Left ventricle myocardium inferior (tissue), 1 donor: ENCODE results near the gene TTLL11. TPM values are rescaled to one million over a fixed set of nuclear protein-coding genes. Genes with fewer than 3 reads are reported as not detected.

Experiments used
- DNase-seq: peaks from one replicate; pipeline ENCODE4 v3.0.0-alpha.2; 2020
- H3K27ac ChIP-seq: fragments of 200-600 bp; replicated peaks from 2 replicates; pipeline ENCODE4 v1.8.0; 2021
- H3K27me3 ChIP-seq: fragments of 200-600 bp; 2 replicates; pipeline ENCODE4 v1.8.0; 2021; ENCODE audit warnings: low read depth
- H3K36me3 ChIP-seq: fragments of 200-600 bp; 2 replicates; pipeline ENCODE4 v1.8.0; 2021
- H3K4me1 ChIP-seq: fragments of 200-600 bp; 2 replicates; pipeline ENCODE4 v1.8.0; 2021
- H3K4me3 ChIP-seq: fragments of 200-600 bp; 2 replicates; pipeline ENCODE4 v1.8.0; 2021; ENCODE audit warnings: mild to moderate bottlenecking, moderate library complexity
- H3K9me3 ChIP-seq: fragments of 200-600 bp; replicated peaks from 2 replicates; pipeline ENCODE4 v1.8.0; 2021
- intact Hi-C: fragments of 100-400 bp; cut with micrococcal nuclease; formaldehyde crosslinking; loops from one replicate; pipeline ENCODE4 v1.11.0; 2022
- total RNA-seq: library from RNA; stranded (reverse); fragmentation: NEBNext Ultra II Directional; extraction: Animal tissue kit (Norgen Biotek cat#: 25700); gene quantifications from one replicate; pipeline ENCODE4 v1.2.1, GENCODE V29; 2021
- TF ChIP-seq, protein P1 (sequence below): fragments of 200-600 bp; IDR thresholded peaks from 2 replicates; pipeline ENCODE4 v1.8.0; 2021; ENCODE audit warnings: antibody characterized with exemption, mild to moderate bottlenecking, borderline replicate concordance
- donor health status: DM: no; HTN: yes; CAD: no; lungs with severe emphysema.

The TTLL11 gene
- total RNA-seq, 1 donor from 2014 or later, result 7.3 TPM

DNA sequence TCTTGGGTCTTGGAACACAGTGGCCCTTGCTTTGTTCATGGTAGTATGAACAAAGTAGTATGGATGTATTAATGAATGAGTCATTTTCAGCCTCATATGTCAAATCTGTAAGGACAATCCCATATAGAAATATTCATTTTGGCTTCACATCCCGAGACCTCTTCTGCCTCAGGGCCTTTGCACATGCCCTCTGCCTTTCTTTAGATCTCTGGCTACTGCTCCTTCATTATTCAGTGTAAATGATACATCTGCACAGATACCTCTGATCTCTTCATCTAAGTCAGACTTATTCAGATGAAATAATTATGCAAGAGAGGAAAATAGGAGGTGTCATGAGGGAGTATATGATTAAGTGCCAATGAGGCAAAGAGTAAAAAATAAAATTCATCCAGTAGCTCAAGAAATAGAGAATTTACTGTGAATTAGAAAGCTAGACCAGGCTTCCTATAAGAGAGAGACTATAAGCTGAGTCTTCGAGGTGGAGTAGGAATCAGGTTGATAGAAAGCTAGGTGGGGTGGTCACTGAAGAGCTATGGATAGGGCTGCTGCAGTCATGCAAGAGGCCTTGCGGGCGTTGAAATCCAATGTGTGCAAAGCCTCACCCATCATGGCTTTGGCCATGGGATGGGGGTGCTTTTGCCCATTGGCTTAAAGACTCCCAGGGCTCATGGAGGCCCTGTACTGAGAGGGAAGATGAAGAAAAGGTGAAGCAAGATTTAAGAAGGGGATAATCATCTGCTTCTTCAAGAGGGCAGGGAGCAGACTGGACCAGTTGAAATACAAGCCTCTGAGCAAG, 3.7 kb upstream of the TTLL11 start:
- no peak overlapping the region for H3K4me3 ChIP-seq
- TF ChIP-seq, protein P1, sequence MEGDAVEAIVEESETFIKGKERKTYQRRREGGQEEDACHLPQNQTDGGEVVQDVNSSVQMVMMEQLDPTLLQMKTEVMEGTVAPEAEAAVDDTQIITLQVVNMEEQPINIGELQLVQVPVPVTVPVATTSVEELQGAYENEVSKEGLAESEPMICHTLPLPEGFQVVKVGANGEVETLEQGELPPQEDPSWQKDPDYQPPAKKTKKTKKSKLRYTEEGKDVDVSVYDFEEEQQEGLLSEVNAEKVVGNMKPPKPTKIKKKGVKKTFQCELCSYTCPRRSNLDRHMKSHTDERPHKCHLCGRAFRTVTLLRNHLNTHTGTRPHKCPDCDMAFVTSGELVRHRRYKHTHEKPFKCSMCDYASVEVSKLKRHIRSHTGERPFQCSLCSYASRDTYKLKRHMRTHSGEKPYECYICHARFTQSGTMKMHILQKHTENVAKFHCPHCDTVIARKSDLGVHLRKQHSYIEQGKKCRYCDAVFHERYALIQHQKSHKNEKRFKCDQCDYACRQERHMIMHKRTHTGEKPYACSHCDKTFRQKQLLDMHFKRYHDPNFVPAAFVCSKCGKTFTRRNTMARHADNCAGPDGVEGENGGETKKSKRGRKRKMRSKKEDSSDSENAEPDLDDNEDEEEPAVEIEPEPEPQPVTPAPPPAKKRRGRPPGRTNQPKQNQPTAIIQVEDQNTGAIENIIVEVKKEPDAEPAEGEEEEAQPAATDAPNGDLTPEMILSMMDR, result no peak
- H3K27ac ChIP-seq, result no peak overlapping the region
- intact Hi-C loops, result loop anchor here (10.0 kb wide), 2 partner anchors 258 to 358 kb away; no protein-coding TSS in a partner anchor
- H3K36me3 ChIP-seq, result no peaks in the 10 kb centered on the region
- peaks cover 18% of the 10 kb centered on the region for H3K4me1 ChIP-seq
- no peaks in the 10 kb centered on the region for H3K9me3 ChIP-seq
- DNase-seq, result no peak
- H3K27me3 ChIP-seq, result no peaks in the 10 kb centered on the region

DNA sequence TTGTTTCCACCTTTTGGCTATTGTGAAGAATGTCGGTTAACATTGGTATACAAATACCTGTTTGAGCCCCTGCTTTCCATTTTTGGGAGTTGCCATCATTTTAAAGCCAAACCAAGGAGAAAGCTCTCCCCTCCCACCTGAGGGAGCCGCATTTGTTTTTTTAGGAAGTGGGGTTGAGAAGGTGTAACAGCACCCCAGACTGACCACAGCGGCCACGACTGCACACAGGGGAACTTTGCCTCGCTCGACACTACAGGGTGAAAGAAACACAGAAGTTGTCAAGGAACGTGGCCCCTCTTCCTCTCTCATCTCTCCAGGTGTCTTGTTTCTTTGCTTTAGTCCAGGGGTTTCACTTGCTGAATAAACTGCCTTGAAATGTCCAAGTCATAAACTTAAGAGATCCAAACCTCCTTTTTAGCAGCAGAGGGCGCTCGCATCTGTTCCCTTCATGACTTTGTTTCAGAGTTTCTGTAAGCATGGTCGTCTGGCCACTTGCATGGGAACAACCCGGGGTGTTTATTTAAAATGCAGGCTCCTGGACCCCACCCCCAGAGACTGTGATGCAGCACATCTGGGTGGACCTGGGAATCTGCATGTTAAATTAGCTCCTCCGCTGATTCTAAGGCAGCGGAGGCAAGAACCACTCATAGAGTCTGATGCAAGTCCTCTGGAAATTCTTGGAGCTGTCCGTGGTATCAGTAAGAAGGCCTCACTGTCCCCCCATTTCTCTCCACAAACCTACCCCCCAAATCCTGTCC, 2.1 kb upstream of the TTLL11 start:
- TF ChIP-seq, protein P1, result peak; percentile 70
- H3K27ac ChIP-seq, result no peak overlapping the region
- H3K36me3 ChIP-seq, result no peaks in the 10 kb centered on the region
- DNase-seq, result no peak
- H3K4me1 ChIP-seq, result peaks cover 32% of the 10 kb centered on the region
- no peaks in the 10 kb centered on the region for H3K27me3 ChIP-seq
- H3K4me3 ChIP-seq, result no peak overlapping the region
- intact Hi-C loops, result loop anchor here (10.0 kb wide), 2 partner anchors 260 to 360 kb away; no protein-coding TSS in a partner anchor
- H3K9me3 ChIP-seq, result no peaks in the 10 kb centered on the region

DNA sequence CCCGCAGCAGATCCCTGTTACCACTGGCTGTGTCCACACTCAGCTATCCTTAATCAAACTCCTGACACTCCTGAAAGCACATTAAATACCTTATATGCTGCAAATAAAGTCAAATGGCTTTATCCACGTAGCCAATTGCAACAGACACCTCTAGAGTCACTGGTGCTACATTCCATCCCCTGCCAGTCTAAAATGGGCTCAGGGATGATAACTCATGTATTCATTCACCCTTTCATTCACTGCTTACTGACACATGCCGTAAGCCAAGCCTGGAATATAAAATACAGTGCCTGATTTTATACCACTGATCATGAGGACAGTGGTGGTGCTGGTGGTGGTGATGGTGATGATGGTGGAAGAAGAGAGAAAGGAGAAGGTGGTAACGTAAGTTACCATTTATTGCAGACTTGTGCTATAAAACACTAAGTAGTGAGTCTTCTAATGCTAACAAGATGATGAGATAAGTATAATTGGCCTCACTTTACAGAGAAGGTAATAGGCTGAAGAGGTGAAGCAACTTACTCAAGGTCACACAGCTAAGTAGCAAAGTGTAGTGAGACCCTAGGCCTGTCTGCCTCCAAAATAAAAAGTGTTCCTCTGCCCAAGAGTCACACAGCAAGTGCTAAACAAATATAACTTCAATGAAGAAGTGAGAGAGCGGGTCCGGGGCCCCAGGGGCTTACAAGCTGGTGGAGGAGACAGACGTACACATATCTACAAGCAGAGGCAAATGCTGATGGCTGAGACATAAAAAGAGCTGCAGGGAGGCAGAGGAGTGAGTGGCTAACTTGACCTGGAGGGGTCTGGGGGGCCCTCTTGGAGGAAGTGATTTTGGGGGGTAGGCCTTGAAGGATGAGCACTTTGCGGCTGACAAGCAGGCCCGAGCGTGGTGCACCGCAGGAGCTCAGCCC, 1.2 kb downstream of the TTLL11 start:
- TF ChIP-seq, protein P1, result no peak
- no peak for DNase-seq
- peaks cover 60% of the 10 kb centered on the region for H3K4me1 ChIP-seq
- H3K36me3 ChIP-seq, result no peaks in the 10 kb centered on the region
- H3K27ac ChIP-seq, result peak overlapping the region; percentile 86
- intact Hi-C loops, result loop anchor here (10.0 kb wide), 2 partner anchors 263 to 363 kb away; no protein-coding TSS in a partner anchor
- no peaks in the 10 kb centered on the region for H3K27me3 ChIP-seq
- H3K4me3 ChIP-seq, result peak overlapping the region; percentile 83
- no peaks in the 10 kb centered on the region for H3K9me3 ChIP-seq

DNA sequence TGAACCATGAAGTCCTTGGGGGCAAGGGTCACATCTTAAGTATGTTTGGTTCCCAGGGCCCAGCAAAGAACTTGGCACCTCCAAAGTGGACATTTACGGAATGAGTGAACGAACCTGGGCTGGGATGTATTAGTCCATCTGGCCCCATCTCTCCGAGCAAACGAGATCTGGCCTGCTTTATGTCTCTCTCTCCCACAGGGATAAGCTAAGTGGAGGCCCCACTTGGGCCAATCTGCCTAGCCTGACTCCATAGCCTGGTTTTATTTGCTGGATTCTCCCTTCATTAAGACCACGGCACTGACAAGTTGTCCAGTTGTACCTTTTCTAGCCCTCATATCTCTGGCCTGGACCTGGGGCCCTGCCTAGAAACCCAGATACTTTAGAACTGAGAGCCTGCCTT, 2.1 kb downstream of the TTLL11 start:
- H3K4me1 ChIP-seq, result peaks cover 66% of the 10 kb centered on the region
- intact Hi-C loops, result loop anchor here (10.0 kb wide), 2 partner anchors 264 to 364 kb away; no protein-coding TSS in a partner anchor
- no peaks in the 10 kb centered on the region for H3K9me3 ChIP-seq
- no peak overlapping the region for H3K4me3 ChIP-seq
- TF ChIP-seq, protein P1, result no peak
- H3K27me3 ChIP-seq, result no peaks in the 10 kb centered on the region
- DNase-seq, result no peak
- H3K27ac ChIP-seq, result no peak overlapping the region
- no peaks in the 10 kb centered on the region for H3K36me3 ChIP-seq

DNA sequence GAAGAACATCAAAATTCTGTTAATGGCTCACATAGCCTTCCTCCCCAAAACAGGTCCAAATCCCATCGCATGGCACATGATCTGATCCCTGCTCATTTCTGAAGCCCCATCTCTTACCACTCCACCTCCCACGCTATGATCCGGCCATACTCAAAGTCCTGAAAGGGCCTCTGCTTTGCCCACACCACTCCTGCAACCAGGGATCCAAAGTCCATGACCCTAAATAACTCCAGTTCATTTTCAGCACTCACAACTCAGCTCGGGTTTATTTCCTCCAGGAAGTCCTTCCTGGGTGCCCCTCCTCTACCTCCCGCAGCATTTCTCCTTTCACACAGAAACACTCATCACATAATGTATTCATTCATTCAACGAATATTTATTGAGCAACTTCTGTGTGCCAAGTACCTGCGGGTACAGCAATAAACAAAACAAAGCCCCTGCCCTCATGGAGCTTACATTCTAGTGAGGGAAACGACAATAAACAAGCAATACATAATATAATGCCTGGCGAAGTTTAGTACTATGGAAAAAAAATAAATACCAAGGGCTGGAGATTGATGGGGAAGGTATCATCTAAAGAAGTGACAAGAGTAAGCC, 2.7 kb downstream of the TTLL11 start:
- intact Hi-C loops, result loop anchor here (10.0 kb wide), 2 partner anchors 264 to 364 kb away; no protein-coding TSS in a partner anchor
- no peak for DNase-seq
- Histone ChIP-seq H3K36me3 (no peaks in the 10 kb centered on the region), H3K27ac (no peak overlapping the region), H3K4me3 (no peak overlapping the region), H3K9me3 (no peaks in the 10 kb centered on the region), H3K4me1 (peaks cover 66% of the 10 kb centered on the region), H3K27me3 (no peaks in the 10 kb centered on the region)
- TF ChIP-seq, protein P1, result no peak
